Measurements from ENCODE around the gene PCGF6.
"Not testable (repeated sequence)": the region's sequence is repeated elsewhere in the genome, so short reads cannot be mapped to it uniquely, and the experiment has no call there.

Gene PCGF6

GRCh38 chr10:103350517-103351260, at the start of gene PCGF6:
Gene PCGF6 (minus strand): TSS chr10:103351140. CDS start chr10:103351066, 74 bp downstream.
- in situ Hi-C loops (cut with MboI; ENCODE audit: low sequenced_read_pairs), result no loop called here

GRCh38 chr10:103397191-103397825, 46.4 kb upstream of the PCGF6 start:
- in situ Hi-C loops (cut with MboI; ENCODE audit: low sequenced_read_pairs), result no loop called here

GRCh38 chr10:103396789-103397087, 45.8 kb upstream of the PCGF6 start:
- in situ Hi-C loops (cut with MboI; ENCODE audit: low sequenced_read_pairs), result no loop called here

- in situ Hi-C loops (cut with MboI; ENCODE audit: low sequenced_read_pairs), result no loop called here
Observed at GRCh38 chr10:103396067-103396788, 45.3 kb upstream of the PCGF6 start, which contains the start of the genes ATP5MK and PDCD11. Gene ATP5MK (minus strand): TSS chr10:103396475. CDS start chr10:103392457, 4,018 bp downstream. Gene PDCD11 (plus strand): TSS chr10:103396626. CDS start chr10:103398427, 1,801 bp downstream.

- in situ Hi-C loops (cut with MboI; ENCODE audit: low sequenced_read_pairs), result no loop called here
Observed at GRCh38 chr10:103395754-103396066, 44.8 kb upstream of the PCGF6 start.

- in situ Hi-C loops (cut with MboI; ENCODE audit: low sequenced_read_pairs), result no loop called here
Observed at GRCh38 chr10:103394180-103394579, 43.2 kb upstream of the PCGF6 start.

GRCh38 chr10:103382769-103383168, 31.8 kb upstream of the PCGF6 start:
- in situ Hi-C loops (cut with MboI; ENCODE audit: low sequenced_read_pairs), result no loop called here

- in situ Hi-C loops (cut with MboI; ENCODE audit: low sequenced_read_pairs), result no loop called here
Observed at GRCh38 chr10:103374263-103374662, 23.3 kb upstream of the PCGF6 start.

- in situ Hi-C loops (cut with MboI; ENCODE audit: low sequenced_read_pairs), result no loop called here
Observed at GRCh38 chr10:103373544-103373943, 22.6 kb upstream of the PCGF6 start.

GRCh38 chr10:103367782-103368518, 17.0 kb upstream of the PCGF6 start, which contains the start of gene TAF5:
Gene TAF5 (plus strand): TSS chr10:103367976. CDS start chr10:103367990, 14 bp downstream.
- in situ Hi-C loops (cut with MboI; ENCODE audit: low sequenced_read_pairs), result no loop called here

GRCh38 chr10:103367379-103367781, 16.4 kb upstream of the PCGF6 start:
- in situ Hi-C loops (cut with MboI; ENCODE audit: low sequenced_read_pairs), result no loop called here

- in situ Hi-C loops (cut with MboI; ENCODE audit: low sequenced_read_pairs), result not testable (repeated sequence)
Observed at GRCh38 chr10:103360791-103361190, 9.9 kb upstream of the PCGF6 start.

- in situ Hi-C loops (cut with MboI; ENCODE audit: low sequenced_read_pairs), result not testable (repeated sequence)
Observed at GRCh38 chr10:103359493-103359892, 8.6 kb upstream of the PCGF6 start.

- in situ Hi-C loops (cut with MboI; ENCODE audit: low sequenced_read_pairs), result no loop called here
Observed at GRCh38 chr10:103355906-103356599, 5.1 kb upstream of the PCGF6 start.

- in situ Hi-C loops (cut with MboI; ENCODE audit: low sequenced_read_pairs), result not testable (repeated sequence)
Observed at GRCh38 chr10:103354567-103354966, 3.6 kb upstream of the PCGF6 start.

GRCh38 chr10:103353281-103353680, 2.3 kb upstream of the PCGF6 start:
- in situ Hi-C loops (cut with MboI; ENCODE audit: low sequenced_read_pairs), result no loop called here

- in situ Hi-C loops (cut with MboI; ENCODE audit: low sequenced_read_pairs), result no loop called here
Observed at GRCh38 chr10:103350175-103350516, 794 bp downstream of the PCGF6 start.

GRCh38 chr10:103336370-103336769, 14.6 kb downstream of the PCGF6 start:
- in situ Hi-C loops (cut with MboI; ENCODE audit: low sequenced_read_pairs), result no loop called here

GRCh38 chr10:103334567-103334966, 16.4 kb downstream of the PCGF6 start:
- in situ Hi-C loops (cut with MboI; ENCODE audit: low sequenced_read_pairs), result no loop called here

GRCh38 chr10:103333934-103334520, 16.9 kb downstream of the PCGF6 start:
- in situ Hi-C loops (cut with MboI; ENCODE audit: low sequenced_read_pairs), result no loop called here
